ENCODE data around the gene DNAJA4.

DNAJA4 gene

GRCh38 chr15:78255421-78256043 is 8.8 kb upstream of the DNAJA4 start:
- no peak overlapping the region for H2AFZ ChIP-seq (ENCODE audit: low read depth, low read length)
- no peaks in the 10 kb centered on the region for H3K79me2 ChIP-seq (ENCODE audit: insufficient read depth, low read length)
- TF ChIP-seq EZH2 (IDR thresholded peaks at IDR 0.05; ENCODE audit: borderline replicate concordance, low read depth, low read length, severe bottlenecking), result no peak
- TF ChIP-seq, protein P1, sequence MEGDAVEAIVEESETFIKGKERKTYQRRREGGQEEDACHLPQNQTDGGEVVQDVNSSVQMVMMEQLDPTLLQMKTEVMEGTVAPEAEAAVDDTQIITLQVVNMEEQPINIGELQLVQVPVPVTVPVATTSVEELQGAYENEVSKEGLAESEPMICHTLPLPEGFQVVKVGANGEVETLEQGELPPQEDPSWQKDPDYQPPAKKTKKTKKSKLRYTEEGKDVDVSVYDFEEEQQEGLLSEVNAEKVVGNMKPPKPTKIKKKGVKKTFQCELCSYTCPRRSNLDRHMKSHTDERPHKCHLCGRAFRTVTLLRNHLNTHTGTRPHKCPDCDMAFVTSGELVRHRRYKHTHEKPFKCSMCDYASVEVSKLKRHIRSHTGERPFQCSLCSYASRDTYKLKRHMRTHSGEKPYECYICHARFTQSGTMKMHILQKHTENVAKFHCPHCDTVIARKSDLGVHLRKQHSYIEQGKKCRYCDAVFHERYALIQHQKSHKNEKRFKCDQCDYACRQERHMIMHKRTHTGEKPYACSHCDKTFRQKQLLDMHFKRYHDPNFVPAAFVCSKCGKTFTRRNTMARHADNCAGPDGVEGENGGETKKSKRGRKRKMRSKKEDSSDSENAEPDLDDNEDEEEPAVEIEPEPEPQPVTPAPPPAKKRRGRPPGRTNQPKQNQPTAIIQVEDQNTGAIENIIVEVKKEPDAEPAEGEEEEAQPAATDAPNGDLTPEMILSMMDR (IDR thresholded peaks at IDR 0.05; ENCODE audit: borderline replicate concordance, extremely low read depth, low read length, poor library complexity, severe bottlenecking), result no peak
- H3K27ac ChIP-seq (ENCODE audit: low read length), result no peak overlapping the region
- H3K36me3 ChIP-seq (ENCODE audit: insufficient read depth, low read length), result no peaks in the 10 kb centered on the region
- H4K20me1 ChIP-seq (ENCODE audit: insufficient read depth, low read length), result no peaks in the 10 kb centered on the region
- no peaks in the 10 kb centered on the region for H3K27me3 ChIP-seq (ENCODE audit: insufficient read depth, low read length, poor library complexity)
- H3K9me3 ChIP-seq (ENCODE audit: insufficient read depth, low read length, severe bottlenecking), result no peaks in the 10 kb centered on the region
- no peak overlapping the region for H3K4me3 ChIP-seq (ENCODE audit: low read depth in 1 of 2, low read length in 2 of 2)
- no peak overlapping the region for H3K9ac ChIP-seq (ENCODE audit: low read depth, low read length)
- H3K4me2 ChIP-seq (ENCODE audit: insufficient read depth, low read length), result no peak overlapping the region
- H3K4me1 ChIP-seq (ENCODE audit: insufficient read depth, low read length), result no peaks in the 10 kb centered on the region
- ATAC-seq (ENCODE audit: insufficient read depth, low read depth), result no peak
- no peak for DNase-seq

DNA sequence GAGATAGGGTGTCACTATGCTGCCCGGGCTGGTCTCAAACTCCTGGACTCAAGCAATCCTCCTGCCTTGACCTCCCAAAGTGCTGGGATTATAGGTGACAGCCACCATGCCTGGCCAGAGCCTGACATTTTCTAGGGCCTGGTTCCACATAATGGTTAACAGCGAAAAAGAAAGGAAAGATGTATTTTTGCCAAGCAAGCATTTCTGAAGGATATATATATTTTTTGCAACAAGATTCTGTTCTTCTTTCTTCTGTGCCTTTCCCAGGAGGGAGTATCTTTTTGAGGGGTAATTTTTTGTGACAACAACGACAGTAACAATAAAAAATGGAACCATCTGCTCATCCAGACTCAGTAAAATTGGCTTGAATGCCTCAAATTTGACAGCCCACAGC is 8.3 kb upstream of the DNAJA4 start:
- no peak for ATAC-seq (ENCODE audit: insufficient read depth, low read depth)

GRCh38 chr15:78257681-78258080 is 6.7 kb upstream of the DNAJA4 start:
- Histone ChIP-seq H3K9ac (ENCODE audit: low read depth, low read length) (no peak overlapping the region), H3K36me3 (ENCODE audit: insufficient read depth, low read length) (no peaks in the 10 kb centered on the region), H3K79me2 (ENCODE audit: insufficient read depth, low read length) (no peaks in the 10 kb centered on the region), H3K4me2 (ENCODE audit: insufficient read depth, low read length) (no peak overlapping the region), H3K27me3 (ENCODE audit: insufficient read depth, low read length, poor library complexity) (no peaks in the 10 kb centered on the region), H3K27ac (ENCODE audit: low read length) (no peak overlapping the region), H2AFZ (ENCODE audit: low read depth, low read length) (no peak overlapping the region), H3K9me3 (ENCODE audit: insufficient read depth, low read length, severe bottlenecking) (no peaks in the 10 kb centered on the region), H4K20me1 (ENCODE audit: insufficient read depth, low read length) (no peaks in the 10 kb centered on the region), H3K4me1 (ENCODE audit: insufficient read depth, low read length) (no peaks in the 10 kb centered on the region), H3K4me3 (ENCODE audit: low read depth in 1 of 2, low read length in 2 of 2) (no peak overlapping the region)
- no peak for TF ChIP-seq EZH2 (IDR thresholded peaks at IDR 0.05; ENCODE audit: borderline replicate concordance, low read depth, low read length, severe bottlenecking)
- TF ChIP-seq, protein P1 (IDR thresholded peaks at IDR 0.05; ENCODE audit: borderline replicate concordance, extremely low read depth, low read length, poor library complexity, severe bottlenecking), result no peak
- no peak for ATAC-seq (ENCODE audit: insufficient read depth, low read depth)
- DNase-seq, result no peak

More for the DNA sequence above, 8.3 kb upstream of the DNAJA4 start:
- Histone ChIP-seq H3K9ac (ENCODE audit: low read depth, low read length) (no peak overlapping the region), H3K27ac (ENCODE audit: low read length) (no peak overlapping the region), H3K4me2 (ENCODE audit: insufficient read depth, low read length) (no peak overlapping the region), H3K9me3 (ENCODE audit: insufficient read depth, low read length, severe bottlenecking) (no peaks in the 10 kb centered on the region), H3K36me3 (ENCODE audit: insufficient read depth, low read length) (no peaks in the 10 kb centered on the region), H2AFZ (ENCODE audit: low read depth, low read length) (no peak overlapping the region), H3K27me3 (ENCODE audit: insufficient read depth, low read length, poor library complexity) (no peaks in the 10 kb centered on the region), H4K20me1 (ENCODE audit: insufficient read depth, low read length) (no peaks in the 10 kb centered on the region), H3K4me1 (ENCODE audit: insufficient read depth, low read length) (no peaks in the 10 kb centered on the region), H3K4me3 (ENCODE audit: low read depth in 1 of 2, low read length in 2 of 2) (no peak overlapping the region), H3K79me2 (ENCODE audit: insufficient read depth, low read length) (no peaks in the 10 kb centered on the region)
- DNase-seq, result no peak
- TF ChIP-seq, protein P1 (IDR thresholded peaks at IDR 0.05; ENCODE audit: borderline replicate concordance, extremely low read depth, low read length, poor library complexity, severe bottlenecking), result no peak
- no peak for TF ChIP-seq EZH2 (IDR thresholded peaks at IDR 0.05; ENCODE audit: borderline replicate concordance, low read depth, low read length, severe bottlenecking)

All from DND-41 (cell line).